K562 (cell line): ENCODE data around the gene RHOT1. TPM values are rescaled to one million over a fixed set of nuclear protein-coding genes. Genes with fewer than 3 reads are reported as not detected.
A peak's percentile ranks its signal among the peaks of the same experiment; 100 is the strongest.

Source experiments
- ARID2 ChIP-seq: fragments of 450-650 bp; IDR thresholded peaks from 2 replicates; pipeline ENCODE4 v1.6.1; 2017; ENCODE audit warnings: antibody characterized with exemption, mild to moderate bottlenecking
- DDX20 ChIP-seq: fragments of 450-650 bp; IDR thresholded peaks from 2 replicates; pipeline ENCODE4 v1.6.1; 2016; ENCODE audit warnings: missing genetic modification characterization, low read depth, mild to moderate bottlenecking, missing compliant biosample characterization, moderate library complexity
- KDM2B ChIP-seq: fragments of 250-450 bp; sonication (Bioruptor Pico); IDR thresholded peaks from 2 replicates; pipeline ENCODE4 v1.8.0; 2021; ENCODE audit warnings: mild to moderate bottlenecking, moderate library complexity
- MBD2 ChIP-seq: sonication (generic); IDR thresholded peaks from 2 replicates; pipeline ENCODE4 v1.6.1; 2016; ENCODE audit warnings: low read depth, borderline replicate concordance
- MIER1 ChIP-seq: fragments of 450-650 bp; IDR thresholded peaks from 2 replicates; pipeline ENCODE4 v1.6.1; 2016; ENCODE audit warnings: antibody characterized with exemption, mild to moderate bottlenecking, low read depth
- MYBL2 ChIP-seq, 2 experiments: fragments of 450-650 bp in 1 of 2; sonication (generic) in 1 of 2; formaldehyde crosslinking in 1 of 2; IDR thresholded peaks; 2 replicates each; pipeline versions ENCODE4 v1.6.1 to v1.8.1; 2017 to 2022; ENCODE audit warnings: borderline replicate concordance in 1 of 2, inconsistent platforms in 1 of 2, low read depth in 1 of 2, mild to moderate bottlenecking in 1 of 2, missing genetic modification reagents in 1 of 2, moderate library complexity in 1 of 2
- NFRKB ChIP-seq: fragments of 450-650 bp; IDR thresholded peaks from 2 replicates; pipeline ENCODE4 v1.6.1; 2016; ENCODE audit warnings: low read depth
- NFXL1 ChIP-seq: fragments of 450-650 bp; formaldehyde crosslinking; IDR thresholded peaks from 2 replicates; pipeline ENCODE4 v1.4.0; 2021; ENCODE audit warnings: mild to moderate bottlenecking
- POLR2H ChIP-seq: IDR thresholded peaks from 2 replicates; pipeline ENCODE4 v1.6.1; 2016; ENCODE audit warnings: missing genetic modification characterization, low read depth, mild to moderate bottlenecking, control low read depth, missing compliant biosample characterization, moderate library complexity
- RBM14 ChIP-seq: fragments of 200-400 bp; formaldehyde crosslinking; IDR thresholded peaks from 2 replicates; pipeline ENCODE4 v1.6.1; 2018; ENCODE audit warnings: low read depth, mild to moderate bottlenecking, low read length, moderate library complexity, borderline replicate concordance; ENCODE audit not compliant: insufficient read depth
- SIN3B ChIP-seq: fragments of 450-650 bp; IDR thresholded peaks from 2 replicates; pipeline ENCODE4 v1.6.1; 2017; ENCODE audit warnings: low read depth, mild to moderate bottlenecking, moderate library complexity
- TEAD1 ChIP-seq, 2 experiments: fragments of 450-650 bp in 1 of 2; sonication (generic) in 1 of 2; formaldehyde crosslinking; IDR thresholded peaks; 2 replicates each; pipeline versions ENCODE4 v1.4.0 to v1.8.0; 2020 to 2022; ENCODE audit warnings: mild to moderate bottlenecking in 2 of 2, missing genetic modification reagents in 1 of 2
- ZFP30 ChIP-seq: fragments of 250-450 bp; sonication (Bioruptor Pico); IDR thresholded peaks from 2 replicates; pipeline ENCODE4 v1.8.0; 2022; ENCODE audit warnings: moderate library complexity, mild to moderate bottlenecking, inconsistent platforms, borderline replicate concordance
- ZNF174 ChIP-seq: fragments of 250-450 bp; sonication (Bioruptor Pico); IDR thresholded peaks from 2 replicates; pipeline ENCODE4 v1.4.0; 2020; ENCODE audit warnings: mild to moderate bottlenecking
- ZNF212 ChIP-seq: fragments of 450-650 bp; formaldehyde crosslinking; IDR thresholded peaks from 2 replicates; pipeline ENCODE4 v1.4.0; 2020; ENCODE audit warnings: mild to moderate bottlenecking
- ZNF224 ChIP-seq: sonication (generic); formaldehyde crosslinking; IDR thresholded peaks from 2 replicates; pipeline ENCODE4 v1.8.0; 2022; ENCODE audit warnings: mild to moderate bottlenecking, missing genetic modification reagents
- ZNF395 ChIP-seq: fragments of 200-800 bp; sonication (Bioruptor generic); IDR thresholded peaks from 2 replicates; pipeline ENCODE4 v1.6.1; 2017; ENCODE audit warnings: missing genetic modification characterization, missing compliant biosample characterization
- ZNF507 ChIP-seq: conservative IDR thresholded peaks from 2 replicates; pipeline ENCODE4 v1.6.1; 2017; ENCODE audit warnings: missing genetic modification characterization, missing compliant biosample characterization
- ZNF695 ChIP-seq: fragments of 450-650 bp; formaldehyde crosslinking; IDR thresholded peaks from 2 replicates; pipeline ENCODE4 v1.4.0; 2020; ENCODE audit warnings: mild to moderate bottlenecking, moderate library complexity
- ZNF707 ChIP-seq: fragments of 250-450 bp; sonication (Bioruptor Pico); conservative IDR thresholded peaks from 2 replicates; pipeline ENCODE4 v1.8.0; 2022; ENCODE audit warnings: inconsistent platforms, mild to moderate bottlenecking, moderate library complexity
- ZNF76 ChIP-seq: fragments of 250-450 bp; sonication (Bioruptor Pico); IDR thresholded peaks from 2 replicates; pipeline ENCODE4 v1.4.0; 2020; ENCODE audit warnings: mild to moderate bottlenecking, moderate library complexity, borderline replicate concordance
- polyA plus RNA-seq, 8 experiments: library from polyadenylated mRNA; depleted of rRNA in 4 of 8; stranded (reverse) in 5 of 8; unstranded in 3 of 8; fragments of >200 nt; fragmentation: Nextera tagmentation in 2 of 8; fragmentation: Illumina TruSeq in 1 of 8; extraction: Ambion mirVana in 2 of 8; extraction: Trizol in 1 of 8; gene quantifications; 2 replicates each; pipeline versions ENCODE4 v1.2.1 to v1.2.3, GENCODE V29; 2011 to 2014; ENCODE audit warnings: inconsistent platforms in 1 of 8, missing spikeins in 1 of 8
- total RNA-seq, 7 experiments: library from RNA; depleted of rRNA in 6 of 7; stranded (reverse); fragments of >200 nt in 6 of 7; fragmentation: Illumina TruSeq in 2 of 7; extraction: Trizol in 2 of 7; gene quantifications; 2 replicates each; pipeline versions ENCODE4 v1.2.1 to v1.2.3, GENCODE V29; 2011 to 2021; ENCODE audit warnings: low replicate concordance in 1 of 7
- TF ChIP-seq, protein P1 (sequence below): fragments of 450-650 bp; formaldehyde crosslinking; IDR thresholded peaks from 2 replicates; pipeline ENCODE4 v1.4.0; 2020; ENCODE audit warnings: mild to moderate bottlenecking, moderate library complexity
- TF ChIP-seq, protein P2 (sequence below): fragments of 250-450 bp; sonication (Bioruptor Pico); IDR thresholded peaks from 2 replicates; pipeline ENCODE4 v1.8.0; 2022; ENCODE audit warnings: inconsistent platforms, mild to moderate bottlenecking, moderate library complexity, borderline replicate concordance
- TF ChIP-seq, protein P3 (sequence below): sonication (generic); formaldehyde crosslinking; IDR thresholded peaks from 2 replicates; pipeline ENCODE4 v1.8.0; 2022; ENCODE audit warnings: mild to moderate bottlenecking, missing genetic modification reagents

RHOT1 gene
- total and polyA plus RNA-seq, 9 of the 15 experiments (the other 6 are each of a cell fraction or from before 2014, with no cell fraction given): 23.0 to 101 (median 32.2) TPM

- TF ChIP-seq ZNF707 (CRISPR knock-in tag) (no peak), TEAD1 (CRISPR knock-in tag; IDR thresholded peaks at IDR 0.05) (peak in 1 of 2 experiments; percentile 35; a peak in 1 of 4 replicates), ZFP30 (no peak), SIN3B (no peak), ZNF76 (CRISPR knock-in tag) (no peak), ZNF212 (CRISPR knock-in tag) (no peak), ZNF695 (CRISPR knock-in tag) (no peak), ZNF174 (CRISPR knock-in tag) (no peak), ARID2 (no peak), ZNF507 (tag) (no peak), MIER1 (no peak), NFRKB (no peak), ZNF395 (CRISPR knock-in tag) (no peak; the same call in 1 of the 2 replicates), DDX20 (no peak), KDM2B (CRISPR knock-in tag) (0 out of 2 replicates have a peak, but pooled peaks have one; percentile 42), MYBL2 (IDR thresholded peaks at IDR 0.05; ENCODE audit: low read depth) (no peak), MYBL2 (CRISPR knock-in tag; IDR thresholded peaks at IDR 0.05; ENCODE audit: borderline replicate concordance) (no peak), ZNF224 (CRISPR knock-in tag) (no peak), RBM14 (no peak), POLR2H (tag) (no peak; the same call in 1 of the 2 replicates), MBD2 (no peak), NFXL1 (CRISPR knock-in tag) (no peak)
- TF ChIP-seq, protein P1, sequence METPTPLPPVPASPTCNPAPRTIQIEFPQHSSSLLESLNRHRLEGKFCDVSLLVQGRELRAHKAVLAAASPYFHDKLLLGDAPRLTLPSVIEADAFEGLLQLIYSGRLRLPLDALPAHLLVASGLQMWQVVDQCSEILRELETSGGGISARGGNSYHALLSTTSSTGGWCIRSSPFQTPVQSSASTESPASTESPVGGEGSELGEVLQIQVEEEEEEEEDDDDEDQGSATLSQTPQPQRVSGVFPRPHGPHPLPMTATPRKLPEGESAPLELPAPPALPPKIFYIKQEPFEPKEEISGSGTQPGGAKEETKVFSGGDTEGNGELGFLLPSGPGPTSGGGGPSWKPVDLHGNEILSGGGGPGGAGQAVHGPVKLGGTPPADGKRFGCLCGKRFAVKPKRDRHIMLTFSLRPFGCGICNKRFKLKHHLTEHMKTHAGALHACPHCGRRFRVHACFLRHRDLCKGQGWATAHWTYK (CRISPR knock-in tag): no peak
- TF ChIP-seq, protein P2, sequence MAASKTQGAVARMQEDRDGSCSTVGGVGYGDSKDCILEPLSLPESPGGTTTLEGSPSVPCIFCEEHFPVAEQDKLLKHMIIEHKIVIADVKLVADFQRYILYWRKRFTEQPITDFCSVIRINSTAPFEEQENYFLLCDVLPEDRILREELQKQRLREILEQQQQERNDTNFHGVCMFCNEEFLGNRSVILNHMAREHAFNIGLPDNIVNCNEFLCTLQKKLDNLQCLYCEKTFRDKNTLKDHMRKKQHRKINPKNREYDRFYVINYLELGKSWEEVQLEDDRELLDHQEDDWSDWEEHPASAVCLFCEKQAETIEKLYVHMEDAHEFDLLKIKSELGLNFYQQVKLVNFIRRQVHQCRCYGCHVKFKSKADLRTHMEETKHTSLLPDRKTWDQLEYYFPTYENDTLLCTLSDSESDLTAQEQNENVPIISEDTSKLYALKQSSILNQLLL (CRISPR knock-in tag): no peak
- TF ChIP-seq, protein P3, sequence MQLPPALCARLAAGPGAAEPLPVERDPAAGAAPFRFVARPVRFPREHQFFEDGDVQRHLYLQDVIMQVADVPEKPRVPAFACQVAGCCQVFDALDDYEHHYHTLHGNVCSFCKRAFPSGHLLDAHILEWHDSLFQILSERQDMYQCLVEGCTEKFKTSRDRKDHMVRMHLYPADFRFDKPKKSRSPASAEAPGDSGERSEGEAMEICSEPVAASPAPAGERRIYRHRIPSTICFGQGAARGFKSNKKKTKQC (CRISPR knock-in tag): no peak
These were observed at the start of gene RHOT1 (continued) for GRCh38 chr17:32142038-32142856.
